Aorta (tissue), 5 donors: ENCODE measurements around the gene FAM107B. TPM values are rescaled to one million over a fixed set of nuclear protein-coding genes. Genes with fewer than 3 reads are reported as not detected.
A peak's percentile ranks its signal among the peaks of the same experiment; 100 is the strongest.
"Not testable (repeated sequence)": the region's sequence is repeated elsewhere in the genome, so short reads cannot be mapped to it uniquely, and the experiment has no call there.

ENCODE experiments used
- ATAC-seq: fragments of 200-7000 bp; cut with Tn5 transposase; one replicate; pipeline ENCODE4 v1.9.1; 2022; ENCODE audit warnings: moderate library complexity; ENCODE audit not compliant: low FRiP score
- DNase-seq, 2 donors: peaks; one replicate each; pipeline ENCODE4 v3.0.0-alpha.2; 2020
- H3K27ac ChIP-seq, 2 donors: one replicate each; pipeline ENCODE4 v1.5.1; 2013; ENCODE audit warnings: low read length in 2 of 2, mild to moderate bottlenecking in 2 of 2, moderate library complexity in 2 of 2, control low read depth in 1 of 2, inconsistent platforms in 1 of 2, low read depth in 1 of 2
- H3K27me3 ChIP-seq, 2 donors: one replicate each; pipeline ENCODE4 v1.6.1; 2013; ENCODE audit warnings: control low read depth in 1 of 2, low read length in 1 of 2, mild to moderate bottlenecking in 1 of 2, moderate library complexity in 1 of 2; ENCODE audit not compliant: insufficient read depth in 2 of 2, control insufficient read depth in 1 of 2
- H3K36me3 ChIP-seq, 2 donors: one replicate each; pipeline ENCODE4 v1.6.1; 2013; ENCODE audit warnings: control low read depth in 1 of 2, low read length in 1 of 2, mild to moderate bottlenecking in 1 of 2; ENCODE audit not compliant: insufficient read depth in 2 of 2, control insufficient read depth in 1 of 2
- H3K4me1 ChIP-seq, 2 donors: one replicate each; pipeline ENCODE4 v1.6.1; 2013; ENCODE audit warnings: low read length in 2 of 2, control low read depth in 1 of 2, mild to moderate bottlenecking in 1 of 2, moderate library complexity in 1 of 2; ENCODE audit not compliant: insufficient read depth in 2 of 2, control insufficient read depth in 1 of 2
- H3K4me3 ChIP-seq, 2 donors: one replicate each; pipeline ENCODE4 v1.5.1; 2013; ENCODE audit warnings: low read length in 2 of 2, control low read depth in 1 of 2, mild to moderate bottlenecking in 1 of 2
- H3K9me3 ChIP-seq: one replicate; pipeline ENCODE4 v1.6.1; 2013; ENCODE audit warnings: mild to moderate bottlenecking, low read length; ENCODE audit not compliant: control insufficient read depth
- WGBS, 2 donors: extraction: QIAGEN DNeasy Blood & Tissue Kit; methylation state at CpG; one replicate each; pipeline ENCODE4 v1.1.7; 2013; 5-methylcytosine and 5-hydroxymethylcytosine counted together
- intact Hi-C, 2 donors: fragments of 100-400 bp; cut with DNase I; formaldehyde crosslinking; loops; one replicate each; pipeline versions ENCODE4 v1.14.2 to v1.15.0; 2022
- polyA plus RNA-seq, 2 donors: library from polyadenylated mRNA; stranded (reverse); fragments of 200-250 nt; gene quantifications; one replicate each; pipeline ENCODE4 v1.2.3, GENCODE V29; 2013
- total RNA-seq, 2 donors: library from RNA; stranded (reverse); fragmentation: NEBNext Ultra II Directional; extraction: Animal tissue kit (Norgen Biotek cat#: 25700); gene quantifications; one replicate each; pipeline ENCODE4 v1.2.1, GENCODE V29; 2021
- donor health status: healthy with polysubstance abuse.
- donor health status: Bipolar disorder and iron deficiency.
- donor health status: DM: no; HTN: no; CAD: no.
- donor health status: DM: no; HTN: no; CAD: no.
- donor health status: DM: yes; HTN: yes; CAD: no.

The FAM107B gene
- total and polyA plus RNA-seq, 4 donors = 16.6 to 58.5 (median 33.1) TPM

GRCh38 chr10:14634572-14634971, 140.1 kb downstream of the FAM107B start:
- peak in 1 of 2 donors; percentile 53 for DNase-seq
- 77 to 88% methylated on average over 5 of the region's 5 CpGs for WGBS, 2 donors
- H3K4me3 ChIP-seq, ATAC-seq, H3K4me1 ChIP-seq, intact Hi-C loops, H3K27me3 ChIP-seq, H3K36me3 ChIP-seq, H3K27ac ChIP-seq, H3K9me3 ChIP-seq: not testable (repeated sequence)

GRCh38 chr10:14625765-14626525, 148.8 kb downstream of the FAM107B start:
- intact Hi-C loops = no loop called here
- H3K27ac ChIP-seq = no peak overlapping the region
- ATAC-seq = no peak
- H3K36me3 ChIP-seq = no peaks in the 10 kb centered on the region
- peaks cover 0 to 1% of the 10 kb centered on the region in 2 donors for H3K4me1 ChIP-seq
- no peaks in the 10 kb centered on the region for H3K9me3 ChIP-seq
- H3K27me3 ChIP-seq = no peaks in the 10 kb centered on the region
- H3K4me3 ChIP-seq = no peak overlapping the region
- 75% methylated on average over 10 of the region's 10 CpGs for WGBS, 2 donors
- DNase-seq = no peak

DNA sequence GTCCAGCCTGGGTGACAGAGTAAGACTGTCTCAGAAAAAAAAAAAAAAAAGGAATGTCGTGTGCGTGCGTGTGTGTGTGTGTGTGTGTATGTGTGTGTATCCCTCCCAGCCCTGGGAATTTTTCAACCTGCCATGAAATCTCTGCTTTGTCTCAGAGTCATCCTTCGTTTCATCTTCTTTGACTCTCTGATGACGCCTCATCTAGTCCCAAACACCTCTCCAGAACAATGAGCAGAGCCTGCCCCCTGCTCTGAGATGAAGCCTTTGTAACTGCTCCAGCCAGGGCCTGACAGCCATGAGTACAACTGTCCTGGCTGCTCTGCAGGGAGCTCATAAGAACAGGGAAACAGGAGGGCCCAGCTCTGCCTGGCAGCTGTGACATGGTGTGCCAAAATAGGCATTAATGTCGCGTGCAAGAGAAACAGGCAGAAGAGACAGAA, 149.5 kb downstream of the FAM107B start:
- Histone ChIP-seq H3K36me3 (no peaks in the 10 kb centered on the region), H3K4me1 (peaks cover 0 to 1% of the 10 kb centered on the region in 2 donors), H3K4me3 (no peak overlapping the region), H3K9me3 (no peaks in the 10 kb centered on the region), H3K27ac (no peak overlapping the region), H3K27me3 (no peaks in the 10 kb centered on the region)
- no peak for ATAC-seq
- DNase-seq = no peak
- intact Hi-C loops = no loop called here
- 70 to 74% methylated on average over 7 of the region's 7 CpGs for WGBS, 2 donors

GRCh38 chr10:14624600-14624999, 150.1 kb downstream of the FAM107B start:
- H3K36me3 ChIP-seq = no peaks in the 10 kb centered on the region
- 72 to 77% methylated on average over 8 of the region's 8 CpGs for WGBS, 2 donors
- no peak overlapping the region for H3K4me3 ChIP-seq
- no peak for DNase-seq
- no peak for ATAC-seq
- H3K27ac ChIP-seq = no peak overlapping the region
- peaks cover 0 to 1% of the 10 kb centered on the region in 2 donors for H3K4me1 ChIP-seq
- H3K27me3 ChIP-seq = no peaks in the 10 kb centered on the region
- no peaks in the 10 kb centered on the region for H3K9me3 ChIP-seq
- intact Hi-C loops = no loop called here

- Histone ChIP-seq H3K4me3 (no peak overlapping the region), H3K27me3 (no peaks in the 10 kb centered on the region), H3K9me3 (no peaks in the 10 kb centered on the region), H3K36me3 (no peaks in the 10 kb centered on the region), H3K4me1 (peaks cover 0 to 1% of the 10 kb centered on the region in 2 donors), H3K27ac (no peak overlapping the region)
- no peak for DNase-seq
- ATAC-seq = no peak
- intact Hi-C loops = no loop called here
- WGBS, 2 donors = 79 to 94% methylated on average over 3 of the region's 3 CpGs
These were observed 150.8 kb downstream of the FAM107B start for GRCh38 chr10:14623931-14624330.

DNA sequence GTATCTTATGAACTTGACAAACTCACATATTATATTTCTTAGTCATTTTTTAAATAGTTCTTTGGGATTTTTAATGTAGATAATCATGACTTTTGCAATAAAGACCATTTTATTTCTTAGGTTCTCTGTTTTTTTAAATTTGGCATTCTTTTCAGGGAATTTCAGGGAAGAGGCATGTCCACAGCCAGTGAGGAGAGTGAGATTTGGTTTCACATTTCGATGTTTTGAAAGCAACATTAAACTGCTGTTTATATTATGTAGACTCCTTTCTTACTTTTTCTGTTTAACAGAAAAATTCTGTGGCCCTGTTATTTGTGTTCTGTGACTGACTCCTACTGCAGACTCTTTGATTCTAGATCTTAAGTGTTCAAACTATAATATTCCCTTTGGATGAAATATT, 153.7 kb downstream of the FAM107B start:
- intact Hi-C loops = no loop called here
- Histone ChIP-seq H3K36me3 (no peaks in the 10 kb centered on the region), H3K4me3 (no peak overlapping the region), H3K9me3 (no peaks in the 10 kb centered on the region), H3K27ac (no peak overlapping the region), H3K27me3 (no peaks in the 10 kb centered on the region), H3K4me1 (peaks cover 0 to 1% of the 10 kb centered on the region in 2 donors)
- DNase-seq = no peak
- 30 to 42% methylated on average over 1 of the region's 1 CpG for WGBS, 2 donors
- ATAC-seq = no peak

GRCh38 chr10:14618674-14619073, 156.0 kb downstream of the FAM107B start:
- WGBS, 2 donors = 82 to 97% methylated on average over 6 to 7 of the region's 7 CpGs
- peaks cover 0 to 1% of the 10 kb centered on the region in 2 donors for H3K4me1 ChIP-seq
- no peaks in the 10 kb centered on the region for H3K36me3 ChIP-seq
- no peak overlapping the region for H3K4me3 ChIP-seq
- H3K27ac ChIP-seq = no peak overlapping the region
- intact Hi-C loops = no loop called here
- H3K27me3 ChIP-seq = no peaks in the 10 kb centered on the region
- DNase-seq = no peak
- ATAC-seq = no peak
- no peaks in the 10 kb centered on the region for H3K9me3 ChIP-seq

DNA sequence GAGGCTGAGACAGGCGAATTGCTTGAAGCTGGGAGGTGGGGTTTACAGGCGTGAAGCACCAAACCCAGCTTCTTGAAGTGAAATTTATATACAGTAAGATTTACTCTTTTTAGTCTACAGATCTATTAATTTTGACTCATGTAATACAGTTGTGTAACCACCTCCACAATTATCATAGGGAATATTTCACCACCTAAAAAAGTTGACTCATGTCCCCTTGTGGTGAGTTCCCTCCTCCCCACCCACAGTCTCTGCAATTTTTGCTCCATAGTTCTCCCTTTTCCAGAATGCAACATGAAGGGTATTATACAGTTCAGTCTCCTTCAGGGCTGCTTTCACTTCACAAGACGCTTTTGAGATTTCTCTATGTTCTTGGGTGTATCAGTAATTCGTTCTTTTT, 156.8 kb downstream of the FAM107B start:
- intact Hi-C loops = no loop called here
- WGBS, 2 donors = 83 to 99% methylated on average over 4 of the region's 4 CpGs
- H3K9me3 ChIP-seq = no peaks in the 10 kb centered on the region
- ATAC-seq = no peak
- H3K4me3 ChIP-seq = no peak overlapping the region
- H3K27me3 ChIP-seq = no peaks in the 10 kb centered on the region
- DNase-seq = no peak
- H3K27ac ChIP-seq = no peak overlapping the region
- H3K36me3 ChIP-seq = no peaks in the 10 kb centered on the region
- peaks cover 0 to 1% of the 10 kb centered on the region in 2 donors for H3K4me1 ChIP-seq
